ENCODE measurements around the gene DEPDC5.

The DEPDC5 gene

DNA sequence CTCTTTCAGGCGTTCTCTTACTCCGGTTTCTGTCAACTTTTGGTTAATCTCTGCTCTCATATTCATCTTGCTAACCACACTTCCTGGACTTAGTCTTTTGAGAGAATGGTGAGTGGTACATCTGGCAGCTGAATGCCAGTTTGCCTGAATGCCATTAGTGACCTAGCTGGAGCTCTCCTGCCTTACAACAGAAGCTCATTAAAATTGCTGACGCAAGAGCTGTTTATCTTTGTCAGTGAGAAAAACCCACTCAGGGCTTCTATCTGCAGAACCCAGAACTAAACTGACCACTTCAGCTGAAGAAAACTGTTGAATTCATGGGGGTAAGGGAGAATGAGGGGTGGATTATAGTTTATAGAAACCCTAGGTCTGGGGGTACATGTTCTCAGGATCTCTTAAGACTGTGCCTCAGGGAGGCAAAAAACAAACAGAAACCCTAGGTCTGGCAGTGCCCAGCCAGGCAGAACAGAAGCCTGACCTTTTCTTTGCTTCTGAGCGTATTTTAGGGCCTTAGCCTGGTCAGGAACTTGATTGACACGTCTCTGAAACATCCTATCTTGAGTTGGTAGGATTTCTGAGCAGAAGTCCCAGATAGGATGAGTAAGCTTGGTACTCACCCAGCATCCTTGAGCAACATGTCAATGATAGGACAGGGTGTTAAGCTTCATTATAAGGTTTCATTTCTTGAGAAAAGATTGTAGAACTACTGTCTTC is 137.7 kb downstream of the DEPDC5 start:
- Histone ChIP-seq H3F3A (ENCODE audit: control insufficient read depth, insufficient read depth) (no peaks in the 10 kb centered on the region), H3K9me3 (ENCODE audit: control insufficient read depth, insufficient read depth, low read length) (no peaks in the 10 kb centered on the region), H3K9me2 (replicated peaks; ENCODE audit: control insufficient read depth, low read length) (no peaks in the 10 kb centered on the region), H3K79me2 (ENCODE audit: control insufficient read depth, low read length) (no peaks in the 10 kb centered on the region), H3K4me3 (ENCODE audit: low read length) (no peak overlapping the region), H4K20me1 (ENCODE audit: control insufficient read depth, insufficient read depth, low read depth, low read length) (0 out of 2 replicates have a peak, but pooled peaks cover 4% of the 10 kb centered on the region), H3K4me2 (ENCODE audit: low read length) (no peak overlapping the region), H3K27me3 (ENCODE audit: control insufficient read depth, low read length) (no peaks in the 10 kb centered on the region), H3K27ac (ENCODE audit: low read depth, low read length) (no peak overlapping the region), H3K36me3 (ENCODE audit: control insufficient read depth, low read length) (peaks cover 35% of the 10 kb centered on the region), H3K4me1 (ENCODE audit: control insufficient read depth, low read length) (no peaks in the 10 kb centered on the region)
- TF ChIP-seq EZH2phosphoT487 (IDR thresholded peaks at IDR 0.05; ENCODE audit: borderline replicate concordance, low read length), result no peak
- no peak for TF ChIP-seq CTCF (IDR thresholded peaks at IDR 0.05; ENCODE audit: low read depth, low read length, poor library complexity, severe bottlenecking)

DNA sequence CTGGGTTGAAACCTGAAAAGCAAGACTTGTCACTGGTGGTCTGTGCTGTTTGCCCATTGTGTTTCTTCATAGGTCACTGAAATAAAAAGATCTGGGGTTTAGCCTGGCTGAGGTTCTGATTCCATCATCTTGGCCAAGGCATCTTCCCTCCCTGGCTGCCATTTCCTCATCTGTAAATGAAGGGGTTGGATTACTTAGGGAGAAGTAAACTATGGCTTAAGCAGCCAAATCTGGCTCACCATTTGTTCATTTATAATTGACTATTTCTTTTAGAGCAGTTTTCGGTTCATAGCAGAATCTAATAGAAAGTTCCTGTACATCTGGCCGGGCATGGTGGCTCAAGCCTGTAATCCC is 138.2 kb downstream of the DEPDC5 start:
- no peak overlapping the region for H3K4me2 ChIP-seq (ENCODE audit: low read length)
- no peaks in the 10 kb centered on the region for H3K4me1 ChIP-seq (ENCODE audit: control insufficient read depth, low read length)
- no peak overlapping the region for H3K4me3 ChIP-seq (ENCODE audit: low read length)
- no peaks in the 10 kb centered on the region for H3K27me3 ChIP-seq (ENCODE audit: control insufficient read depth, low read length)
- H3F3A ChIP-seq (ENCODE audit: control insufficient read depth, insufficient read depth), result no peaks in the 10 kb centered on the region
- no peak overlapping the region for H3K27ac ChIP-seq (ENCODE audit: low read depth, low read length)
- no peaks in the 10 kb centered on the region for H3K9me2 ChIP-seq (replicated peaks; ENCODE audit: control insufficient read depth, low read length)
- H3K79me2 ChIP-seq (ENCODE audit: control insufficient read depth, low read length), result no peaks in the 10 kb centered on the region
- H3K9me3 ChIP-seq (ENCODE audit: control insufficient read depth, insufficient read depth, low read length), result no peaks in the 10 kb centered on the region
- TF ChIP-seq EZH2phosphoT487 (IDR thresholded peaks at IDR 0.05; ENCODE audit: borderline replicate concordance, low read length) (no peak), CTCF (IDR thresholded peaks at IDR 0.05; ENCODE audit: low read depth, low read length, poor library complexity, severe bottlenecking) (no peak)
- H3K36me3 ChIP-seq (ENCODE audit: control insufficient read depth, low read length), result peaks cover 40% of the 10 kb centered on the region
- 0 out of 2 replicates have a peak, but pooled peaks cover 4% of the 10 kb centered on the region for H4K20me1 ChIP-seq (ENCODE audit: control insufficient read depth, insufficient read depth, low read depth, low read length)

DNA sequence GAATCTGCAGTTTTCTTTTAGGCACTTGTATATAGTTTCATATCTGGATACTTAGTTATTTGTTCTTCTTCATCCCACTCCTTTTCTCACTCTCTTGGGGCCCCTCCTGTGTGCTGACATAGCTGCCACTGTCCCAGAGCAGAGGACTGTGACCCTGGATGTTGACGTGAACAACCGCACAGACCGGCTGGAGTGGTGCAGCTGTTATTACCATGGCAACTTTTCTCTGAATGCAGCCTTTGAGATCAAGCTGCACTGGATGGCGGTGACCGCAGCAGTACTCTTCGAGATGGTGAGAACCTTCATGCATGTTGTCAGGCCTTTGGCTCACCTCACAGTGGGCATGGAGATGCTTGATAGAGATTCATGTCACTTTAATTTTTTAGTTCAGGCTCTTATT is 139.6 kb downstream of the DEPDC5 start:
- no peaks in the 10 kb centered on the region for H3K9me2 ChIP-seq (replicated peaks; ENCODE audit: control insufficient read depth, low read length)
- no peaks in the 10 kb centered on the region for H3K27me3 ChIP-seq (ENCODE audit: control insufficient read depth, low read length)
- H3K79me2 ChIP-seq (ENCODE audit: control insufficient read depth, low read length), result no peaks in the 10 kb centered on the region
- H3K4me2 ChIP-seq (ENCODE audit: low read length), result no peak overlapping the region
- no peak overlapping the region for H3K4me3 ChIP-seq (ENCODE audit: low read length)
- no peaks in the 10 kb centered on the region for H3K4me1 ChIP-seq (ENCODE audit: control insufficient read depth, low read length)
- H3K36me3 ChIP-seq (ENCODE audit: control insufficient read depth, low read length), result peaks cover 48% of the 10 kb centered on the region
- H4K20me1 ChIP-seq (ENCODE audit: control insufficient read depth, insufficient read depth, low read depth, low read length), result no peaks in the 10 kb centered on the region
- H3F3A ChIP-seq (ENCODE audit: control insufficient read depth, insufficient read depth), result no peaks in the 10 kb centered on the region
- H3K27ac ChIP-seq (ENCODE audit: low read depth, low read length), result no peak overlapping the region
- no peaks in the 10 kb centered on the region for H3K9me3 ChIP-seq (ENCODE audit: control insufficient read depth, insufficient read depth, low read length)
- TF ChIP-seq EZH2phosphoT487 (IDR thresholded peaks at IDR 0.05; ENCODE audit: borderline replicate concordance, low read length) (no peak), CTCF (IDR thresholded peaks at IDR 0.05; ENCODE audit: low read depth, low read length, poor library complexity, severe bottlenecking) (no peak)
